ENCODE results near the gene CHSY3.

CHSY3 gene

DNA sequence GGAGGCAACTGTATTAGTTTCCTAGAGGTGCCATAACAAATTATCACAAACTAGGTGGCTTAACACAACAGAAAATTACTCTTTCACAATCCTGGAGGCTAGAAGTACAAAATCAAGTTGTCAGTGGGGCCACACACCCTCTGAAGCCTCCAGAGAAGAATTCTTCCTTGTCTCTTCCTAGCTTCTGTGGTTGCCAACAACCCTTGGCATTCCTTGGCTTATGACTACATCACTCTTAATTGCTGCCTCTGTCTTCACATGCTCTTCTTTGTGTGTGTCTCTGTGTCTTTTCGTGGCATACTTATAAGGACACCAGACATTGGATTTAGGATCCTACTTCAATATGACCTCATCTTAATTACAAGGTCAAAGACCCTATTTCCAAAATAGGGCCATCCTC lies 327.5 kb downstream of the CHSY3 start:
- no peaks in the 10 kb centered on the region for H4K20me1 ChIP-seq (ENCODE audit: insufficient read depth, low read length)
- no peak overlapping the region for H3K4me3 ChIP-seq (ENCODE audit: low read depth, low read length, poor library complexity, severe bottlenecking)
- H3K9me2 ChIP-seq (ENCODE audit: low read depth, low read length) = no peaks in the 10 kb centered on the region
- TF ChIP-seq, protein P1, sequence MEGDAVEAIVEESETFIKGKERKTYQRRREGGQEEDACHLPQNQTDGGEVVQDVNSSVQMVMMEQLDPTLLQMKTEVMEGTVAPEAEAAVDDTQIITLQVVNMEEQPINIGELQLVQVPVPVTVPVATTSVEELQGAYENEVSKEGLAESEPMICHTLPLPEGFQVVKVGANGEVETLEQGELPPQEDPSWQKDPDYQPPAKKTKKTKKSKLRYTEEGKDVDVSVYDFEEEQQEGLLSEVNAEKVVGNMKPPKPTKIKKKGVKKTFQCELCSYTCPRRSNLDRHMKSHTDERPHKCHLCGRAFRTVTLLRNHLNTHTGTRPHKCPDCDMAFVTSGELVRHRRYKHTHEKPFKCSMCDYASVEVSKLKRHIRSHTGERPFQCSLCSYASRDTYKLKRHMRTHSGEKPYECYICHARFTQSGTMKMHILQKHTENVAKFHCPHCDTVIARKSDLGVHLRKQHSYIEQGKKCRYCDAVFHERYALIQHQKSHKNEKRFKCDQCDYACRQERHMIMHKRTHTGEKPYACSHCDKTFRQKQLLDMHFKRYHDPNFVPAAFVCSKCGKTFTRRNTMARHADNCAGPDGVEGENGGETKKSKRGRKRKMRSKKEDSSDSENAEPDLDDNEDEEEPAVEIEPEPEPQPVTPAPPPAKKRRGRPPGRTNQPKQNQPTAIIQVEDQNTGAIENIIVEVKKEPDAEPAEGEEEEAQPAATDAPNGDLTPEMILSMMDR (IDR thresholded peaks at IDR 0.05; ENCODE audit: low read length) = no peak
- TF ChIP-seq EZH2 (IDR thresholded peaks at IDR 0.05; ENCODE audit: borderline replicate concordance, low read length) = no peak
- H3K4me1 ChIP-seq (ENCODE audit: insufficient read depth, low read length, severe bottlenecking) = no peaks in the 10 kb centered on the region
- no peaks in the 10 kb centered on the region for H3K79me2 ChIP-seq (ENCODE audit: insufficient read depth, low read length)
- H2AFZ ChIP-seq (ENCODE audit: low read length) = no peak overlapping the region
- H3K36me3 ChIP-seq (ENCODE audit: insufficient read depth, low read length) = no peaks in the 10 kb centered on the region
- no peaks in the 10 kb centered on the region for H3K9me3 ChIP-seq (ENCODE audit: low read length)
- no peaks in the 10 kb centered on the region for H3F3A ChIP-seq (ENCODE audit: insufficient read depth, low read length)
- H3K4me2 ChIP-seq (ENCODE audit: low read length) = no peak overlapping the region
- H3K27ac ChIP-seq (ENCODE audit: low read depth, low read length, poor library complexity, severe bottlenecking) = no peak overlapping the region
- no peak overlapping the region for H3K9ac ChIP-seq (ENCODE audit: low read length)
- no peaks in the 10 kb centered on the region for H3K27me3 ChIP-seq (ENCODE audit: insufficient read depth, low read length)

DNA sequence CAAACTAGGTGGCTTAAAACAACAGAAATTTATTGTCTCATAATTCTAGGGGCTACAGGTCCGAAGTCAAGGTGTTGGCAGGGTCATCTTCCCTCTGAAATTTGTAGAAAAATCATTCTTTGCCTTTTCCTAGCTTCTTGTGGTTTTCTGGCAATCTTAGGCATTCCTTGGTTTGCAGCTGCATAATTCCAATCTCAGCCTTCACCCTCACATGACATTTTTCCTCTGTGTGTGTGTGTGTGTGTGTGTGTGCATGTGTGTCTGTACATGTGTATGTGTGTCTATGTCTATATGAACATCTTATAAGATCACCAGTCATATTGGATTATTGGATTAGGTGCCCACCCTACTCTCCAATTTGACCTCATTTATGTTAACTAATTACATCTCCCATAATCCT lies 330.6 kb downstream of the CHSY3 start:
- TF ChIP-seq, protein P1 (IDR thresholded peaks at IDR 0.05; ENCODE audit: low read length) = no peak
- no peak for TF ChIP-seq EZH2 (IDR thresholded peaks at IDR 0.05; ENCODE audit: borderline replicate concordance, low read length)
- Histone ChIP-seq H3K9me2 (ENCODE audit: low read depth, low read length) (no peaks in the 10 kb centered on the region), H4K20me1 (ENCODE audit: insufficient read depth, low read length) (no peaks in the 10 kb centered on the region), H3K36me3 (ENCODE audit: insufficient read depth, low read length) (no peaks in the 10 kb centered on the region), H3K4me1 (ENCODE audit: insufficient read depth, low read length, severe bottlenecking) (no peaks in the 10 kb centered on the region), H3K4me2 (ENCODE audit: low read length) (no peak overlapping the region), H3K27ac (ENCODE audit: low read depth, low read length, poor library complexity, severe bottlenecking) (no peak overlapping the region), H2AFZ (ENCODE audit: low read length) (no peak overlapping the region), H3K9me3 (ENCODE audit: low read length) (no peaks in the 10 kb centered on the region), H3K9ac (ENCODE audit: low read length) (no peak overlapping the region), H3K4me3 (ENCODE audit: low read depth, low read length, poor library complexity, severe bottlenecking) (no peak overlapping the region), H3K27me3 (ENCODE audit: insufficient read depth, low read length) (no peaks in the 10 kb centered on the region), H3F3A (ENCODE audit: insufficient read depth, low read length) (no peaks in the 10 kb centered on the region), H3K79me2 (ENCODE audit: insufficient read depth, low read length) (no peaks in the 10 kb centered on the region)

Data from OCI-LY1 (cell line).